Spleen (tissue), 7 donors: ENCODE measurements around the gene C1QTNF8.

ENCODE experiments used
- CTCF ChIP-seq, 11 experiments: fragments of 200-600 bp in 7 of 11; fragments of 450-650 bp in 4 of 11; sonication (generic) in 4 of 11; IDR thresholded peaks in 8 of 11; conservative IDR thresholded peaks in 3 of 11; 1 replicate in 7 of 11; 2 replicates in 4 of 11; pipeline versions ENCODE4 v1.4.0 to v1.8.0; 2016 to 2021; ENCODE audit warnings: antibody characterized with exemption in 11 of 11, inconsistent platforms in 4 of 11, mild to moderate bottlenecking in 1 of 11
- POLR2A ChIP-seq, 3 donors: fragments of 450-650 bp; IDR thresholded peaks; one replicate each; pipeline ENCODE4 v1.5.1; 2017; ENCODE audit warnings: antibody characterized with exemption in 3 of 3, mild to moderate bottlenecking in 1 of 3
- POLR2AphosphoS5 ChIP-seq, 3 donors: sonication (generic); formaldehyde crosslinking; IDR thresholded peaks; one replicate each; pipeline ENCODE4 v1.5.1; 2017; ENCODE audit warnings: antibody characterized with exemption in 3 of 3
- donor health status: DM: no; HTN: no; CAD: no; lungs with moderate emphysema.
- donor health status: DM: no; HTN: no; CAD: no.
- donor health status: DM: no; HTN: no; CAD: no.

GRCh38 chr16:1088295-1089170 lies 7.5 kb downstream of the C1QTNF8 start:
- no peak for TF ChIP-seq CTCF (IDR thresholded peaks at IDR 0.05 in 8 of 11, conservative IDR thresholded peaks at IDR 0.05 in 3 of 11)
- no peak for TF ChIP-seq POLR2A (IDR thresholded peaks at IDR 0.05)
- TF ChIP-seq POLR2AphosphoS5 (IDR thresholded peaks at IDR 0.05): no peak
